GM13976 (cell line): ENCODE measurements around the gene FBL.
"Not testable (repeated sequence)": the region's sequence is repeated elsewhere in the genome, so short reads cannot be mapped to it uniquely, and the experiment has no call there.

Experiments used
- DNase-seq: peaks from one replicate; pipeline ENCODE4 v3.0.0; 2012; ENCODE audit warnings: low spot score
- in situ Hi-C: fragments of 300-500 bp; cut with MboI; formaldehyde crosslinking; loops from one replicate; pipeline ENCODE4 v1.12.0; 2022; ENCODE audit warnings: low sequenced_read_pairs, mixed read lengths, inconsistent platforms; ENCODE audit not compliant: unreplicated experiment
- TF ChIP-seq, protein P1 (sequence below): IDR thresholded peaks from 2 replicates; pipeline ENCODE4 v1.5.1; 2012; ENCODE audit warnings: borderline replicate concordance, mild to moderate bottlenecking; ENCODE audit not compliant: insufficient read depth; ENCODE audit errors: extremely low read depth, missing control alignments, control extremely low read depth

FBL gene

DNA sequence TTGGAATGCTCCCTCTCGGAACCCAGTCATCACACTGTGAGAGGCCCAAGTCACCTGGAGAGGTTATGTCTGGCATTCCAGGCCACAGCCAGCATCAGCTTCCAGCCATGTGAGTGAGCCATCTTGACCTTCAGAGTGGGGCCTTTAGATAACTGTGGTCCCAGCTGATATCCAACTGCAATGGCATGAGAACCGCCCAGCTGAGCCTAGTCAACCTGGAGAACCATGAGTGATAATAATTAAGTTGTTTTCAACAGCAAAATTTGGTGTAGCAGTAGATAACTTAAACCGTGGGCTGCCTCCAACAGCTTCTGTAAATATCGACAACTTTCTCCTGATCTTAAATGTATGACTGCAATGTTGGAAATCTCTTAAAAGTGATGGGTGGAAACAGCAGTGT is 36.8 kb downstream of the FBL start:
- DNase-seq = no peak
- in situ Hi-C loops = no loop called here
- TF ChIP-seq, protein P1, sequence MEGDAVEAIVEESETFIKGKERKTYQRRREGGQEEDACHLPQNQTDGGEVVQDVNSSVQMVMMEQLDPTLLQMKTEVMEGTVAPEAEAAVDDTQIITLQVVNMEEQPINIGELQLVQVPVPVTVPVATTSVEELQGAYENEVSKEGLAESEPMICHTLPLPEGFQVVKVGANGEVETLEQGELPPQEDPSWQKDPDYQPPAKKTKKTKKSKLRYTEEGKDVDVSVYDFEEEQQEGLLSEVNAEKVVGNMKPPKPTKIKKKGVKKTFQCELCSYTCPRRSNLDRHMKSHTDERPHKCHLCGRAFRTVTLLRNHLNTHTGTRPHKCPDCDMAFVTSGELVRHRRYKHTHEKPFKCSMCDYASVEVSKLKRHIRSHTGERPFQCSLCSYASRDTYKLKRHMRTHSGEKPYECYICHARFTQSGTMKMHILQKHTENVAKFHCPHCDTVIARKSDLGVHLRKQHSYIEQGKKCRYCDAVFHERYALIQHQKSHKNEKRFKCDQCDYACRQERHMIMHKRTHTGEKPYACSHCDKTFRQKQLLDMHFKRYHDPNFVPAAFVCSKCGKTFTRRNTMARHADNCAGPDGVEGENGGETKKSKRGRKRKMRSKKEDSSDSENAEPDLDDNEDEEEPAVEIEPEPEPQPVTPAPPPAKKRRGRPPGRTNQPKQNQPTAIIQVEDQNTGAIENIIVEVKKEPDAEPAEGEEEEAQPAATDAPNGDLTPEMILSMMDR = no peak

DNA sequence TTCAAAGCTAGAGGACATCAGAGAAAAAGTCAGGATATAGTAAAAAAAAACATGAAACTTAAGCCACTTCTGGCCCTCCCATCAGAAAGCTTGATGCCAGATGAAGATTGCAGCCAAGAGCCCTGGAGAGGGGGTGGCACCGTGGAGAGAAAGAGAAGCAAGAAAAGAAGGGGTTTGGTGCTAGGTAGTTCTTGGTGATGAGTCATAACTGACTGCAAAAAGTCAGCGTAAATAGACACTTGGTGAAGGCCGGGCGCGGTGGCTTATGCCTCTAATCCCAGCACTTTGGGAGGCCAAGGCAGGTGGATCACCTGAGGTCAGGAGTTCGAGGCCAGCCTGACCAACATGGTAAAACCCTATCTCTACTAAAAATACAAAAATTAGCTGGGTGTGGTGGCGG is 37.5 kb downstream of the FBL start:
- in situ Hi-C loops = not testable (repeated sequence)

DNA sequence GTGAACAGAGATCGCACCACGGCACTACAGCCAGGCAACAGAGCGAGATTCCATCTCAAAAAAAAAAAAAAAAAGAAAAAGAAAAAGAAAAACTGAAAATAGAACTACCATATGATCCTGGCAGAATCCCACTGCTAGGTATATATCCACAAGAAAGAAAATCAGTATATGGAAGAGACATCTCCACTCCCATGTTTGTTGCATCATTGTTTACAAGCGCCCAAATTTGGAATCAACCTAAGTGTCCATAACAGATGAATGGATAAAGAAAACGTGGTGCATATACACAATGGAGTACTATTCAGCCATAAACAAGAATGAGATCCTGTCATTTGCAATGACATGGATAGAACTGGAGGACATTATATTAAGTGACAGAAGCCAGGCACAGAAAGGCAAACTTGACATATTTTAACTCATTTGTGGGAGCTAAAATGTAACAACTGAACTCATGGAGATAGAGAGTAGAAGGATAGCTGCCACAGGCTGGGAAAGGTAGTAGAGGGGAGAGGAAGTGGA is 38.3 kb downstream of the FBL start:
- in situ Hi-C loops = no loop called here
- TF ChIP-seq, protein P1 = no peak
- DNase-seq = no peak

More for the DNA sequence above, 37.5 kb downstream of the FBL start:
- DNase-seq = not testable (repeated sequence)

DNA sequence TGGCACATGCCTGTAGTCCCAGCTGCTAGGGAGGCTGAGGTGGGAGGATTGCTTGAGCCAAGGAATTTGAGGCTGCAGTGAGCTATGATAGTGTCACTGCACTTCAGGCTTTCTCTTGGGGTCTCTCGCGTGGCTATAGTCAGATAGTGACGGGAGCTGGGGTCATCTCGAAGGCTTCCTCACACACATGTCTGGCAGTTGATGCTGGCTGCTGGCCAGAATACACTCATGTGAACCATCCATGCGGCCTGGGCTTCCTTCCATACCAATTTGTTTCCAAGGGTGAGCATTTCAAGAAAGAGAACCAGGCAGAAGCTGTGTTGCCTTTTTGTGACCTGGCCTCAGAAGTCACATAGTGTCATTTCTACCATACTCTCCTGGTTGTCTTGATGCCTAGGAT is 41.1 kb downstream of the FBL start:
- no peak for DNase-seq
- TF ChIP-seq, protein P1 = no peak
- in situ Hi-C loops = no loop called here

DNA sequence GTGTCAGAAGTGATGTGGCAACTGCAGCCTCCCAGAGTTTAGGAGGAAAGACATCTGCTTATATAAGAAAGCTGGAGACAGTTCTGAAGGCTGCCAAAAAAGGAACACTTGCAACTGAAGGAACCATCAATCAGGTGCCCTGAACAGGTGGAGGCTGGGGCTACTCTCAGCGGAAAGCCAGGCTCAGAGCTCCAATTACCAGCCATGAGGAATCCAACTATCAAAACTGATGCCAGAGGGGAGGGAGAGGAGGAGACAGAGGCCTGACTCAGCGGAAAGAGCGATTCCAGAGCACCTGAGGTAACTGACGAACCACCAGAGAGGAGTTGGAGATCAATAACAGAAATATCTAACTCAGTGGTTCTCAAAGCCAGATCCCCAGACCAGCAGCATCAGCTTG is 43.2 kb downstream of the FBL start:
- TF ChIP-seq, protein P1 = no peak
- no peak for DNase-seq
- in situ Hi-C loops = no loop called here

DNA sequence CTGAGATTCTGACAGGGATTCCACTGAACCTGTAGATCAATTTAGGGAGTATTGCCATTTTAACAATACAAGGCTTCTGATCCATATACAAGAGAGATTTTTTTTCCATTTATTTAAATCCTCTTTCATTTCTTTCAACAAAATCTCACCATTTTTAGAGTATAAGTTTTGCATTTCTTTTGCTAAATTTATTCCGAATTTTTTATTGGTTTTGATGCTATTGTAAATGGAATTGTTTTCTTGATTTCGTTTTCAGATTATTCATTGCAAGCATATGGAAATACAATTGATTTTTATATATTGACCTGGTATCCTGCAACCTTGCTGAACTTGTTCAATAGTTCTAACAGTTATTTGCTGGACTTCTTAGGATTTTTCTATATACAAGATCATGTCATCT is 49.1 kb downstream of the FBL start:
- TF ChIP-seq, protein P1 = no peak
- no peak for DNase-seq
- in situ Hi-C loops = no loop called here

DNA sequence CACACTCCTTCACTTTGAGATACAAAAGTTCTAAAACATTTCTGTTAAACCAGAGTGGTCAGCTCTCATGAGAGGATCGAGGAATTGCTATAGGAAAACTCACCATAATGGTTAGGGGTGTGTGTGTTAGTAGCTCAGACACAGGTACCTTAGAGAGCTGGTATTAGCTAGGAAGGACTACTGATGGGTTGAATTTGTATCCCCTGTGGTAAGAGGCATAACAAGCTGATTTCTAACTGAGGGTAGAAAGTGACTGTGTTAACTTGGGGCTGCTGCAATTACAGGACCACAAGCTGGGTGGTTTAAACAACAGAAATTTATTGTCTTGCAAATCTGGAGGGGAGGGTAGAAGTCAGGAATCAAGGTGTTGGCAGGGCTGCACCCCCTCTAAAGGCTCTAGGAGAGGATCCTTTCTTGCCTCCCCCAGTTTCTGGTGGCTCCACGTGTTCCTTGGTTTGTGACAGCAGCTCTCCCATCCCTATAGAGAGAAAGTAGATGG is 50.1 kb downstream of the FBL start:
- TF ChIP-seq, protein P1 = no peak
- in situ Hi-C loops = no loop called here

More for the DNA sequence above, 50.1 kb downstream of the FBL start:
- no peak for DNase-seq
